ENCODE data around the gene RIF1. TPM values are rescaled to one million over a fixed set of nuclear protein-coding genes. Genes with fewer than 3 reads are reported as not detected.

The RIF1 gene
- total RNA-seq, 1 experiment from 2014 or later: 123 TPM

GRCh38 chr2:151367571-151367970 lies 42.1 kb upstream of the RIF1 start:
- Histone ChIP-seq H2BK20ac (ENCODE audit: low read depth, low read length, poor library complexity, severe bottlenecking) (no peak overlapping the region), H3K27me3 (ENCODE audit: insufficient read depth, low read length) (no peaks in the 10 kb centered on the region), H3K27ac (ENCODE audit: insufficient read length, low read depth, low read length) (no peak overlapping the region), H4K5ac (ENCODE audit: insufficient read length, low read depth, low read length) (no peak overlapping the region), H2AFZ (ENCODE audit: low read length) (no peak overlapping the region), H3K9me3 (ENCODE audit: control insufficient read depth, low read depth, low read length) (no peaks in the 10 kb centered on the region), H2AK5ac (ENCODE audit: insufficient read length, low read length) (no peak overlapping the region), H2BK5ac (ENCODE audit: insufficient read length, low read length) (no peak overlapping the region), H4K91ac (ENCODE audit: insufficient read length, low read depth, low read length) (no peak overlapping the region), H3K56ac (ENCODE audit: insufficient read length, low read depth, low read length) (no peak overlapping the region), H3T11ph (ENCODE audit: low read length) (no peak overlapping the region), H3K23me2 (ENCODE audit: insufficient read length, low read depth, low read length, poor library complexity, severe bottlenecking) (no peaks in the 10 kb centered on the region), H3K79me2 (ENCODE audit: insufficient read depth, low read length) (no peaks in the 10 kb centered on the region), H3K23ac (ENCODE audit: insufficient read length, low read depth, low read length) (no peak overlapping the region), H3K4ac (ENCODE audit: low read depth, low read length) (no peak overlapping the region), H4K8ac (replicated peaks; ENCODE audit: insufficient read length, low read depth, low read length) (no peak overlapping the region), H3K4me1 (ENCODE audit: insufficient read depth, low read length) (no peaks in the 10 kb centered on the region), H3K79me1 (ENCODE audit: insufficient read depth, low read depth, low read length, poor library complexity, severe bottlenecking) (no peaks in the 10 kb centered on the region), H3K9ac (ENCODE audit: extremely low read depth, insufficient read length, low read length) (no peak overlapping the region), H2BK120ac (ENCODE audit: low read depth, low read length, poor library complexity, severe bottlenecking) (no peak overlapping the region), H4K20me1 (ENCODE audit: control insufficient read depth, insufficient read depth, insufficient read length) (no peaks in the 10 kb centered on the region), H3K4me2 (ENCODE audit: insufficient read depth, insufficient read length, low read length) (no peak overlapping the region), H2BK12ac (ENCODE audit: insufficient read length, low read depth, low read length) (no peak overlapping the region), H2BK15ac (ENCODE audit: low read depth, low read length) (no peak overlapping the region), H3K18ac (ENCODE audit: insufficient read length, low read depth, low read length) (no peak overlapping the region), H3K14ac (ENCODE audit: insufficient read depth, low read length) (no peak overlapping the region)
- Mint-ChIP-seq H3K27me3 (ENCODE audit: low read depth) (no peaks in the 10 kb centered on the region), H3K36me3 (ENCODE audit: insufficient read depth in 1 of 3, low read depth in 3 of 3) (no peaks in the 10 kb centered on the region; a peak in 1 of 7 replicates), H3K9me3 (no peaks in the 10 kb centered on the region), H3K4me1 (0 out of 4 replicates have a peak, but pooled peaks cover 0 to 3% of the 10 kb centered on the region in 2 experiments), H3K4me3 (no peak overlapping the region), H3K27ac (no peak overlapping the region)
- DNase-seq: no peak
- TF ChIP-seq CTCF (conservative IDR thresholded peaks at IDR 0.05): no peak
- WGBS (ENCODE audit: extremely low coverage, insufficient read length, low lambda C conversion rate): no CpG with 5 or more reads among the region's 2 CpGs
